ENCODE measurements around the gene CPSF2.
"Not testable (repeated sequence)": the region's sequence is repeated elsewhere in the genome, so short reads cannot be mapped to it uniquely, and the experiment has no call there.

DNA sequence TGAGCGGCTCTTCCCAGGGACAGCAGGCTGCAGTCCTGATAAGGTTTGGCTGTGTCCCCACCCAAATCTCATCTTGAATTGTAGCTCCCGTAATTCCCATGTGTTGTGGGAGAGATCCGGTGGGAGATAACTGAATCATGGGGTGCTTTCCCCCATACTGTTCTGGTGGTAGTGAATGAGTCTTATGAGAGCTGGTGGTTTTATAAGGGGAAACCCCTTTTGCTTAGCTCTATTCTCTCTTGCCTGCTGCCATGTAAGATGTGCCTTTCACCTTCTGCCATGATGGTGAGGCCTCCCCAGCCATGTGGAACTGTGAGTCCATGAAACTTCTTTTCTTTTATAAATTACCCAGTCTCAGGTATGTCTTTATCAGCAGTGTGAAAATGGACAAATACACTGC, 91.4 kb downstream of the CPSF2 start:
- not testable (repeated sequence) for TF ChIP-seq CTCF (IDR thresholded peaks at IDR 0.05; ENCODE audit: low read depth, low read length); EZH2phosphoT487 (IDR thresholded peaks at IDR 0.05; ENCODE audit: low read depth)
